IPS-18a (cell line): ENCODE data around the gene RPLP2.
A peak's percentile ranks its signal among the peaks of the same experiment; 100 is the strongest.

Experiments
- H3K27ac ChIP-seq: one replicate; pipeline ENCODE4 v1.5.1; 2013; ENCODE audit warnings: low read length
- H3K27me3 ChIP-seq: one replicate; pipeline ENCODE4 v1.6.1; 2013; ENCODE audit warnings: mild to moderate bottlenecking, low read length; ENCODE audit not compliant: control insufficient read depth, insufficient read depth
- H3K36me3 ChIP-seq: one replicate; pipeline ENCODE4 v1.6.1; 2013; ENCODE audit warnings: low read depth, low read length; ENCODE audit not compliant: control insufficient read depth
- H3K4me1 ChIP-seq: one replicate; pipeline ENCODE4 v1.6.1; 2013; ENCODE audit warnings: low read depth, low read length; ENCODE audit not compliant: control insufficient read depth
- H3K4me3 ChIP-seq: one replicate; pipeline ENCODE4 v1.5.1; 2013; ENCODE audit warnings: low read length
- H3K9ac ChIP-seq: one replicate; pipeline ENCODE4 v1.6.1; 2013; ENCODE audit warnings: mild to moderate bottlenecking, low read length, moderate library complexity
- H3K9me3 ChIP-seq: one replicate; pipeline ENCODE4 v1.6.1; 2013; ENCODE audit warnings: low read depth, low read length; ENCODE audit not compliant: control insufficient read depth

Gene RPLP2

DNA sequence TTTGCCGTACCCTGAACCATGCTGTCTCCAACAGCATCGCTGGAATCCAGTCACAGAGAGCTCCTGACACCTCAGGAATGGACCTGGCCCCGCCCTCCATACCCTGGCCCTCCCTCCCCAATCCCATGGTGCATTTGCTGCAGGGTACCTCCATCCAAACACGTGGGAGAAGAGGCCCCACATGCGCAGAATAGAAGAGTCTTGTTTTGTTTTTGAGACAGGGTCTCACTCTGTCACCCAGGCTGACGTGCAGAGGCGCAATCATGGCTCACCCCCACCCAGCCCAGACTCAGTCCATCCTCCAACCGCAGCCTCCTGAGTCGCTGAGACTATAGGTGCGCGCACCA lies 6.6 kb downstream of the RPLP2 start:
- Histone ChIP-seq H3K27me3 (peaks cover 5% of the 10 kb centered on the region), H3K4me1 (peaks cover 8% of the 10 kb centered on the region), H3K4me3 (no peak overlapping the region), H3K9me3 (no peaks in the 10 kb centered on the region), H3K9ac (no peak overlapping the region), H3K27ac (no peak overlapping the region), H3K36me3 (peaks cover 23% of the 10 kb centered on the region)

DNA sequence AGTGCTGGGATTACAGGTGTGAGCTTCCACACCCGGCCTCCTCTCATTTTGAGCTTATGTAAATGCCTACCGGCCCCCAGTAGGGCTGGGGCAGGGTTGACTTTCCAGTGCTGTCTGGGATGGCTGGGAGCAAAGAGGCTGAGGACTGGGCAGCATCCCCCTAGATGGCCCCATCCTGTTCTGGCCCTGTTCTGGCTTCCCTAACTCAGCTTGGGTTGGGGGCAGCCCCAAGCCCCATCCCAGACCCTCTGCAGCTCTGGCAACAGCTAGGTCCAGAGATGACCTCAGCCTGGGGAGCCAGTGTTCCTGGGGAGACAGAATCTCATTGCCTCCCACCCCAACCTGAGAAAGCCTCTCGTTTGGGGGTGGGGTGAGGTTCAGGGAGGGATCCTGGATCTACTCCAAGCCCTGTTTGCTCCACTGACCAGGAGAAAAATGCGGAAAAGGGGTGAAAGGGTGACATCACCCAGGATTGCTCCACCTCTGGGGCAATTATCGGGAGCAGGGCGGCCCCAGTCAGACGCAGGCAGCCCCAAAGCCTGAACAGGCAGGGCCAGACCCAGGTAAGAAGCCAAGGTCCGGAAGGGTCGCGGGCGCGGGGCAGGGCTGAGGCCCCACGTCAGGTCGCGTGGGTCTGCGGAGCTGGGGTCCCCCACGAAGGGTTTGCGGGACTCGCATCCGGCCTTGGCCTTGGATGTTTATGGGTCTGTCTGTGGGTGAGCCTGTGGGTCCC lies 8.8 kb downstream of the RPLP2 start, which contains the start of gene PNPLA2:
PNPLA2 (plus strand) TSS at position 519 of the 733 bp plus-strand sequence. CDS start 805 bp downstream, outside the sequence.
- Histone ChIP-seq H3K4me1 (peaks cover 8% of the 10 kb centered on the region), H3K9ac (peak within 1 kb of the TSS; percentile 39), H3K27ac (no peak within 1 kb of the TSS), H3K36me3 (peaks cover 1% of the 10 kb centered on the region), H3K9me3 (no peaks in the 10 kb centered on the region), H3K27me3 (peaks cover 5% of the 10 kb centered on the region), H3K4me3 (peak within 1 kb of the TSS; percentile 62)

DNA sequence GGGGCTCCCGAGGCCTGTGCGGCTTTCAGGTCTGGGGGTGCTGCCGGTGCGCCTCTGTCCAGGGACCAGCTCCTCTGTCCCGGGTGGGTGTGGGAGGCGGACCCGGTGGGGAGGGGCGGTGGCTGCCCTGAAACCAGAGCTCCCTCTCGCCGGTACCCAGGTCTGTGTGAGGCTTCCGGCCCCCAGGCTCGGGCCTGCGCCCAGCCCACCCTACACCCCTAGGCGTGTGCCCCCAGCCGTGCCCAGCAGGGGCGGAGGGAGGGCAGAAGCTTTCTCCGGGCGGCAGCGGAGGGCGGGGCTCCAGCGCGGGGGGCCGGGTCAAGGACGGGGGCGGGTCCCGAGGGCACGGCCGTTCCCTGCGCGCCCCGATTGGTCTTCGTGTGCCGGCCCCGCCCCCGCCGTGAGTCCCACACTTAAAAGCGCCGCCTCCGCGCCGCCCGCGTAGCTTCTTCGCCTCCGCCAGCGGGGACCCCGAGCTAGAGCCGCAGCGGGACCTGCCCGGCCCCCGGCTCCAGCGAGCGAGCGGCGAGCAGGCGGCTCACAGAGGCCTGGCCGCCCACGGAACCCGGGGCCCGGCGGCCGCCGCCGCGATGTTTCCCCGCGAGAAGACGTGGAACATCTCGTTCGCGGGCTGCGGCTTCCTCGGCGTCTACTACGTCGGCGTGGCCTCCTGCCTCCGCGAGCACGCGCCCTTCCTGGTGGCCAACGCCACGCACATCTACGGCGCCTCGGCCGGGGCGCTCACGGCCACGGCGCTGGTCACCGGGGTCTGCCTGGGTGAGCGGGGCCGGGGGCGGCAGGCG lies 9.6 kb downstream of the RPLP2 start:
- H3K27ac ChIP-seq = no peak overlapping the region
- peaks cover 5% of the 10 kb centered on the region for H3K27me3 ChIP-seq
- no peaks in the 10 kb centered on the region for H3K9me3 ChIP-seq
- no peaks in the 10 kb centered on the region for H3K36me3 ChIP-seq
- peaks cover 8% of the 10 kb centered on the region for H3K4me1 ChIP-seq
- peak overlapping the region; percentile 62 for H3K4me3 ChIP-seq
- H3K9ac ChIP-seq = peak overlapping the region; percentile 39

DNA sequence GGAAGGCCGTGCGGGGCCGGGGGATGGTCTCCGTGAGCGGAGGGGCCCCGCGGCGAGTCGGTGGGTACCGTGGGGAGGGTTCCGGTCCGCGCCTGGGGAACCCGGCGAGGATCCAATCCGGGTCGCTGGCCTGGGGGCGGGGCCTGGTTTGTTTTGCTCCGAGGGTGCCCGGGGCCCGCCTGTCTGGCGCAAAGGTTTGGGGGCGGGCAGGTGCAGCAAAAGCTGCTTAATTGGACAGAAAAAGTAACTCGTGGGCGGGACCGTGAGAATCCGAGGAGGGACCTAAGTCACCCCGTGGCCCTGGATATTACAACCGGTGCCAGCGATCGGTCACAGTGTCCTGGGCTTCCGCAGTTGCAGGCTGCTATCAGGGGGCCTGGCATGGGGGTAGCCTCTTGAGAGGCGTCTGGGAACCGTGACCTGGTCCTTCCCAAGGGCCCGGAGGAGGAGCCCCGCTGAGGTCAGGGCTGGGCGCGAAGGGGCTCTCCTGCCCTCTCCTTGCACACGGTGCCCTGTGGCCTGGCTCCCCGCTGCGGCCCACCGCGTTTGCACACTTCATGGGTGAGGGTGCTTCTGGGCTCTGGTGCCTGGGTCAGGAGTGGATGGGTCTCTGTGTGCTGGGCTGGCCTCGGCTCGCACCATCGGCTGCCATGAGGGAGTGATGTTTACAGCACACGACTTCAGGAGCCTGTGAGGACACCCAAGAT lies 10.3 kb downstream of the RPLP2 start:
- peaks cover 8% of the 10 kb centered on the region for H3K4me1 ChIP-seq
- H3K36me3 ChIP-seq = no peaks in the 10 kb centered on the region
- peak overlapping the region; percentile 62 for H3K4me3 ChIP-seq
- H3K9me3 ChIP-seq = no peaks in the 10 kb centered on the region
- no peak overlapping the region for H3K27ac ChIP-seq
- peaks cover 6% of the 10 kb centered on the region for H3K27me3 ChIP-seq
- peak overlapping the region; percentile 39 for H3K9ac ChIP-seq

DNA sequence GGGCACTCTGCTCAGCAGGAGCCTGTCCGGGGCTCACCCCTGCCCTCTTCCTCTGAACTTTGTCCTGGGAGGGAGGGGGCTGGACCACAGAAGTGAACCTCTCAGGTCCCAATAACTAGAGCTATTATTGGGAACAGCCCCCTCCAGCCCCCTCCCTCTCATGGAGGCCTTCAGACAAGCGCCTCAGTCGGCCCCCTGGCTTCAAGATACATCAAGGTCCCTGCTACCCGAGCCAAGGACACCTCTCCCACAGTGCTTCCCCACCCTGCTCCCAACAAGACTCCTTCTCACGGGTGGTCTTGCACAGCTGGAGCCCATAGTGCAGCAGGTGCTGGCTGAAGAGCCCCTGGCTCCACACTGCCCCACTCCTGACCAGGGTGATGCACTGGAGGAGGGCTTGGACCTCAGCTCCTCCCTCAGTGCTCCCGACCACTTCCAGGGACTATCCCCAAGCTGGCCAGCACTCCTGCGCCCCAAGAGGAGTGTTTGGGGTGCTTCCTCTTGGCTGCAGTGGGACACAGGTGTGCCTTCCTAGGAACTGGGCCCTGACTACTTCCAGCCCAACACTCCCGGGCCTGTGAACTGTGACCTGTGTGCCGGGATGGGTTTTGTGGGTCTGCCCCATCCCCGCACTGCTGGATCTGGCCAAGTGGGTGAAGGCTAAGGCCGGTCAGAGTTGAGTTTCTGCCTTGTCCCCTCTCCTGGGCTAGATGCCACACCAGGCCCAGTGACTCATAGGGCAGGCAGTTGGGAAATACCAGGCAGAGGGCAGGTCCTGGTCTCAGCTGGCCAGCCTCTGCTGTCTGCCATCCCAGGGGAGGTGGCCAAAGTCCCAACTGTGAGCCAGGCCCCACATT lies 11.1 kb downstream of the RPLP2 start:
- Histone ChIP-seq H3K27me3 (peaks cover 14% of the 10 kb centered on the region), H3K9ac (peak overlapping the region; percentile 39), H3K36me3 (no peaks in the 10 kb centered on the region), H3K4me3 (peak overlapping the region; percentile 62), H3K9me3 (no peaks in the 10 kb centered on the region), H3K4me1 (peaks cover 8% of the 10 kb centered on the region), H3K27ac (no peak overlapping the region)

DNA sequence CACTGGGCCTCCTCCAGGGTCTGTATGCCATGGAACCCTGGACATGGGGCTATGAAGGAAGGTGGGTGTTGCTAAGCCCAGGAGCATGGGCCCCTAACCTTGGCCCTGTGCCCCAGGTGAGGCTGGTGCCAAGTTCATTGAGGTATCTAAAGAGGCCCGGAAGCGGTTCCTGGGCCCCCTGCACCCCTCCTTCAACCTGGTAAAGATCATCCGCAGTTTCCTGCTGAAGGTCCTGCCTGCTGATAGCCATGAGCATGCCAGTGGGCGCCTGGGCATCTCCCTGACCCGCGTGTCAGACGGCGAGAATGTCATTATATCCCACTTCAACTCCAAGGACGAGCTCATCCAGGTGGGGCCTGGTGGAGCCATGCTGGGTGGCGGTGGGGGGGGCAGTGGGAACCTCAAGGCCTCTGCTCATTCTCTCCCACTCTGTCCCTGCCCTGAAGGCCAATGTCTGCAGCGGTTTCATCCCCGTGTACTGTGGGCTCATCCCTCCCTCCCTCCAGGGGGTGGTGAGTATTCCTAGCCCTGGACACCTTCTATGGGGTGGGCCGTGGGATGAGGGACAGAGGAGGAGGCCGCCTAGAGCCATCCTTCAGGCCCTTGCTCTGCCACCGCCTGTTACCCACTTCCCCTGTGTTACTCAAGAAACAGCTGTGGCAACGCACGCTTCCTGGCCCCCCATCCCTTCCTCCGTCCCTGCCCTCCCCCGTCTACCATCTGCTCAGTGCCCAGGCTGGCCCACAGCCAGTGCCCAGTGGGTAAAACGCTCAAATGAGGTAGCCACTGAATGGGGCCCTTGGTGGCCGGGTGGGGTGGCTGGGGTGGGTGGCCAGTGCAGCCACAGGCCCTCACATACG lies 12.0 kb downstream of the RPLP2 start:
- H3K36me3 ChIP-seq = no peaks in the 10 kb centered on the region
- H3K9ac ChIP-seq = no peak overlapping the region
- peaks cover 23% of the 10 kb centered on the region for H3K27me3 ChIP-seq
- H3K4me1 ChIP-seq = peaks cover 8% of the 10 kb centered on the region
- H3K4me3 ChIP-seq = no peak overlapping the region
- H3K9me3 ChIP-seq = no peaks in the 10 kb centered on the region
- no peak overlapping the region for H3K27ac ChIP-seq

DNA sequence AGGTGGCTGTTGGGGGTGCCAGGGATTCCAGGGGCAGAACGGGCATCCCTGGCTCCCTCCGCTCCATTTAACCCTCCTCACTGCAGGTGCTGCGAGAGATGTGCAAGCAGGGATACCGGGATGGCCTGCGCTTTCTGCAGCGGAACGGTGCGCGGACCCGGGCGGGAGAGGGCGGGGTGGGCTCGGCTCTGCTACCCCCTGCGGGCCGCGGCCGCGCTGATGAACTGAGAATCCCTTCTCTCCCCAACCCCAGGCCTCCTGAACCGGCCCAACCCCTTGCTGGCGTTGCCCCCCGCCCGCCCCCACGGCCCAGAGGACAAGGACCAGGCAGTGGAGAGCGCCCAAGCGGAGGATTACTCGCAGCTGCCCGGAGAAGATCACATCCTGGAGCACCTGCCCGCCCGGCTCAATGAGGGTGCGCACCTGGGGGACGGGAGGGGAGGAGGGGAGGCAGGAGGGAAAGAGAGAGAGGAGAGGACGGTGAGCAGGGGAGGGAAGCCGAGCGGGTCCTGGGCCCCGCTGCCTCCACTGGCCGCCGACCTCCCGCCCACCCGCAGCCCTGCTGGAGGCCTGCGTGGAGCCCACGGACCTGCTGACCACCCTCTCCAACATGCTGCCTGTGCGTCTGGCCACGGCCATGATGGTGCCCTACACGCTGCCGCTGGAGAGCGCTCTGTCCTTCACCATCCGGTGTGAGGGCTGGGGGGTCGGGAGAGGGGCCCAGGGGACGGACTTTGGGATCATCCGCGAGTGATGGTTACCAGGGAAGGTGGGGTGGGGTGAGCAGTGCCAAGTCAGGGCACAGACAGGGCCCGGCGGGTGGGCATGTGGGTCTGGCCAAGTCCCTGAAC lies 13.9 kb downstream of the RPLP2 start:
- peaks cover 14% of the 10 kb centered on the region for H3K4me1 ChIP-seq
- H3K4me3 ChIP-seq = no peak overlapping the region
- H3K9me3 ChIP-seq = no peaks in the 10 kb centered on the region
- no peak overlapping the region for H3K27ac ChIP-seq
- peaks cover 42% of the 10 kb centered on the region for H3K27me3 ChIP-seq
- no peak overlapping the region for H3K9ac ChIP-seq
- H3K36me3 ChIP-seq = no peaks in the 10 kb centered on the region

DNA sequence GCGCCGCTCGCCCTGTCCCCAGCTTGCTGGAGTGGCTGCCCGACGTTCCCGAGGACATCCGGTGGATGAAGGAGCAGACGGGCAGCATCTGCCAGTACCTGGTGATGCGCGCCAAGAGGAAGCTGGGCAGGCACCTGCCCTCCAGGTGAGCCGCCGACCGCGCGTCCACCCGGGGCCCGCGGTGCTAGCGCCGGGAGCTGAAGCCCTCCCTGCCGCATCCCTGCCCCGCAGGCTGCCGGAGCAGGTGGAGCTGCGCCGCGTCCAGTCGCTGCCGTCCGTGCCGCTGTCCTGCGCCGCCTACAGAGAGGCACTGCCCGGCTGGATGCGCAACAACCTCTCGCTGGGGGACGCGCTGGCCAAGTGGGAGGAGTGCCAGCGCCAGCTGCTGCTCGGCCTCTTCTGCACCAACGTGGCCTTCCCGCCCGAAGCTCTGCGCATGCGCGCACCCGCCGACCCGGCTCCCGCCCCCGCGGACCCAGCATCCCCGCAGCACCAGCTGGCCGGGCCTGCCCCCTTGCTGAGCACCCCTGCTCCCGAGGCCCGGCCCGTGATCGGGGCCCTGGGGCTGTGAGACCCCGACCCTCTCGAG lies 14.6 kb downstream of the RPLP2 start:
- H3K27me3 ChIP-seq = peaks cover 49% of the 10 kb centered on the region
- peaks cover 17% of the 10 kb centered on the region for H3K4me1 ChIP-seq
- no peak overlapping the region for H3K27ac ChIP-seq
- no peak overlapping the region for H3K9ac ChIP-seq
- H3K9me3 ChIP-seq = no peaks in the 10 kb centered on the region
- H3K36me3 ChIP-seq = no peaks in the 10 kb centered on the region
- no peak overlapping the region for H3K4me3 ChIP-seq

DNA sequence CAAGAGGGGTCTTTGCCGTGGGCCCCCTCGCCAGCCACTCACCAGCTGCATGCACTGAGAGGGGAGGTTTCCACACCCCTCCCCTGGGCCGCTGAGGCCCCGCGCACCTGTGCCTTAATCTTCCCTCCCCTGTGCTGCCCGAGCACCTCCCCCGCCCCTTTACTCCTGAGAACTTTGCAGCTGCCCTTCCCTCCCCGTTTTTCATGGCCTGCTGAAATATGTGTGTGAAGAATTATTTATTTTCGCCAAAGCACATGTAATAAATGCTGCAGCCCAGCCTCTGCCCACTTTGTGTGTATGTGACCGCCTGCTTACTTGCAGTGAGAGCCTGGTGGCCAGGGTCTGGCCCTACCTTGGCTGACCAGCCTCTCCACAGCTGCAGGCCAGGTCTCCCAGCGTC lies 15.2 kb downstream of the RPLP2 start:
- peaks cover 55% of the 10 kb centered on the region for H3K27me3 ChIP-seq
- H3K9ac ChIP-seq = no peak overlapping the region
- peaks cover 22% of the 10 kb centered on the region for H3K4me1 ChIP-seq
- no peaks in the 10 kb centered on the region for H3K36me3 ChIP-seq
- no peak overlapping the region for H3K27ac ChIP-seq
- no peak overlapping the region for H3K4me3 ChIP-seq
- no peaks in the 10 kb centered on the region for H3K9me3 ChIP-seq
